Measurements from ENCODE around the gene ALKBH7.

GRCh38 chr19:6415591-6416190 lies 43.1 kb downstream of the ALKBH7 start:
- TF ChIP-seq POLR2AphosphoS5 (IDR thresholded peaks at IDR 0.05) (no peak), EP300 (IDR thresholded peaks at IDR 0.05) (no peak), CTCF (IDR thresholded peaks at IDR 0.05) (no peak), POLR2A (IDR thresholded peaks at IDR 0.05; ENCODE audit: low read depth) (no peak)
